Uterus (tissue), 4 donors: ENCODE measurements around the gene ANKRD22. TPM values are rescaled to one million over a fixed set of nuclear protein-coding genes. Genes with fewer than 3 reads are reported as not detected.
"Not testable (repeated sequence)": the region's sequence is repeated elsewhere in the genome, so short reads cannot be mapped to it uniquely, and the experiment has no call there.

ENCODE experiments used
- DNase-seq, 2 donors: peaks; one replicate each; pipeline ENCODE4 v3.0.0-alpha.2; 2019 to 2020
- H3K27ac ChIP-seq, 2 donors: fragments of 200-600 bp; sonication (generic); 1 replicate in 1 of 2; 2 replicates in 1 of 2; pipeline ENCODE4 v1.5.1; 2016 to 2018
- H3K27me3 ChIP-seq, 2 donors: fragments of 200-600 bp; sonication (generic); one replicate each; pipeline ENCODE4 v1.5.1; 2018 to 2019; ENCODE audit warnings: control low read depth in 1 of 2
- H3K36me3 ChIP-seq, 2 donors: fragments of 200-600 bp; sonication (generic); one replicate each; pipeline ENCODE4 v1.5.1; 2019; ENCODE audit warnings: control low read depth in 1 of 2
- H3K4me1 ChIP-seq, 2 donors: fragments of 200-600 bp; sonication (generic); one replicate each; pipeline ENCODE4 v1.5.1; 2018 to 2019; ENCODE audit warnings: control low read depth in 1 of 2
- H3K4me3 ChIP-seq, 2 donors: fragments of 200-600 bp; sonication (generic); 1 replicate in 1 of 2; 2 replicates in 1 of 2; pipeline ENCODE4 v1.5.1; 2018 to 2019; ENCODE audit warnings: mild to moderate bottlenecking in 1 of 2
- H3K9me3 ChIP-seq, 2 donors: fragments of 200-600 bp; sonication (generic); one replicate each; pipeline ENCODE4 v1.5.1; 2019; ENCODE audit warnings: control low read depth in 1 of 2
- CTCF ChIP-seq, 4 experiments: fragments of 200-600 bp in 2 of 4; fragments of 450-650 bp in 2 of 4; sonication (generic) in 2 of 4; IDR thresholded peaks; one replicate each; pipeline ENCODE4 v1.5.1; 2016 to 2019; ENCODE audit warnings: antibody characterized with exemption in 4 of 4, mild to moderate bottlenecking in 2 of 4, moderate library complexity in 1 of 4
- POLR2A ChIP-seq, 2 donors: fragments of 450-650 bp; IDR thresholded peaks; one replicate each; pipeline ENCODE4 v1.6.1; 2016; ENCODE audit warnings: antibody characterized with exemption in 2 of 2, mild to moderate bottlenecking in 1 of 2, moderate library complexity in 1 of 2
- intact Hi-C: fragments of 100-400 bp; cut with DNase I; formaldehyde crosslinking; loops from one replicate; pipeline ENCODE4 v1.15.1; 2023; ENCODE audit warnings: low total_unique reads
- total RNA-seq, 4 donors: library from RNA; depleted of rRNA in 3 of 4; stranded (reverse); fragments of >200 nt in 3 of 4; gene quantifications; one replicate each; pipeline versions ENCODE4 v1.1.0 to v1.2.4, GENCODE V29; 2014 to 2023
- donor health status: DM: yes; HTN: yes; CAD: no.

The ANKRD22 gene
- total RNA-seq, 4 donors from 2014 or later = 0.48 TPM; not detected in 3

- Histone ChIP-seq H3K36me3 (no peaks in the 10 kb centered on the region), H3K27me3 (no peaks in the 10 kb centered on the region), H3K4me1 (no peaks in the 10 kb centered on the region), H3K27ac (no peak overlapping the region), H3K4me3 (no peak overlapping the region), H3K9me3 (no peaks in the 10 kb centered on the region)
- intact Hi-C loops = no loop called here
- TF ChIP-seq CTCF (IDR thresholded peaks at IDR 0.05) (no peak), POLR2A (IDR thresholded peaks at IDR 0.05) (no peak)
- DNase-seq = no peak
Measured at GRCh38 chr10:88889559-88890337, 38.1 kb upstream of the ANKRD22 start.

- Histone ChIP-seq H3K4me3 (no peak overlapping the region), H3K36me3 (no peaks in the 10 kb centered on the region), H3K27ac (no peak overlapping the region), H3K9me3 (no peaks in the 10 kb centered on the region), H3K4me1 (no peaks in the 10 kb centered on the region), H3K27me3 (no peaks in the 10 kb centered on the region)
- TF ChIP-seq POLR2A (IDR thresholded peaks at IDR 0.05) = no peak
- TF ChIP-seq CTCF (IDR thresholded peaks at IDR 0.05) = no peak
- intact Hi-C loops = no loop called here
- DNase-seq = no peak
Measured at GRCh38 chr10:88888810-88889445, 37.3 kb upstream of the ANKRD22 start.

- DNase-seq = no peak
- Histone ChIP-seq H3K4me1 (no peaks in the 10 kb centered on the region), H3K36me3 (no peaks in the 10 kb centered on the region), H3K4me3 (no peak overlapping the region), H3K27ac (no peak overlapping the region), H3K27me3 (no peaks in the 10 kb centered on the region), H3K9me3 (no peaks in the 10 kb centered on the region)
- intact Hi-C loops = no loop called here
- TF ChIP-seq POLR2A (IDR thresholded peaks at IDR 0.05) (no peak), CTCF (IDR thresholded peaks at IDR 0.05) (no peak)
Measured at GRCh38 chr10:88886557-88886956, 34.9 kb upstream of the ANKRD22 start.

- DNase-seq = no peak
- Histone ChIP-seq H3K9me3 (no peaks in the 10 kb centered on the region), H3K27ac (peak overlapping the region; percentile 53 to 83), H3K27me3 (no peaks in the 10 kb centered on the region), H3K4me1 (peaks cover 0 to 7% of the 10 kb centered on the region in 2 donors), H3K4me3 (no peak overlapping the region), H3K36me3 (no peaks in the 10 kb centered on the region)
- intact Hi-C loops = no loop called here
- no peak for TF ChIP-seq CTCF (IDR thresholded peaks at IDR 0.05)
- no peak for TF ChIP-seq POLR2A (IDR thresholded peaks at IDR 0.05)
Measured at GRCh38 chr10:88883448-88883809, 31.8 kb upstream of the ANKRD22 start.

- H3K27me3 ChIP-seq, H3K36me3 ChIP-seq, H3K4me3 ChIP-seq, H3K4me1 ChIP-seq, H3K9me3 ChIP-seq, DNase-seq, intact Hi-C loops: not testable (repeated sequence)
- H3K27ac ChIP-seq = peak overlapping the region; percentile 83 to 84
Measured at GRCh38 chr10:88882646-88883447, 31.2 kb upstream of the ANKRD22 start.
